Measurements from ENCODE around the gene ALG12.

DNA sequence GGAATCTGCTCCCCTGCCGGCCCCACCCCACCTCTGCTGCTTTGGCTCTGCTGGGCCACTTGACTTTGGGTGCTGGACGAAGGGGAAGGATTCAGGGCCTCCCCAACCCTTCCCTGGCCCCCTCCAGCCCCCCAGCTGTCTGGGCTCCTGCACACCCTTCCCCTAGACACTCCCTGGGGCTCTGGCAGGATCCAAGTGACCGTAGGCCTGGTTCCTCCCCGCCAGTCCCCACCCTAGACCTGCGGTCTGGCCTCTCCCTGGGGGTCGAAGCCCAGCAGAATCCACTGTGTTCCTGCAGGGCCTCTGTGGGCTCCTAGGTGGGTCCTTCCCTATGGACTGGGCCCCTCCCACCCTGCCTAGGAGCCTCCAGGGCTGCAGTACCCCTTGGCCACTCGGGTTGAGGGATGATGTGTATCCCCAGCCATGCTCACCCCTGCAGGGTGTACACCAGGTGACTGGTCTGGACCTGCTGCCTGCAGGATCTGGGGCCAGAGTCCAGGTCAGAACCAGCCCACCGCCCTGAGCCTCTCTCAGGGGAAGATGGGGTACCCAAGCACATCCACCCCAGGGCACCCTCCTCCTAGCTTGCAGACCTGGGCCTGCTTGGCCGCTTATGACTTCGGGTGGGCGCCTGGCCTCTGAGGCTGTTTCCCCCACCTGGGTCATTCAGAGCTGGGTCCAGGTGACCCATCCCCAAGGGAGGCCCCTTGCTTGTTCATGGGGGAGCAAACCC lies 48.0 kb upstream of the ALG12 start:
- TF ChIP-seq, protein P1, sequence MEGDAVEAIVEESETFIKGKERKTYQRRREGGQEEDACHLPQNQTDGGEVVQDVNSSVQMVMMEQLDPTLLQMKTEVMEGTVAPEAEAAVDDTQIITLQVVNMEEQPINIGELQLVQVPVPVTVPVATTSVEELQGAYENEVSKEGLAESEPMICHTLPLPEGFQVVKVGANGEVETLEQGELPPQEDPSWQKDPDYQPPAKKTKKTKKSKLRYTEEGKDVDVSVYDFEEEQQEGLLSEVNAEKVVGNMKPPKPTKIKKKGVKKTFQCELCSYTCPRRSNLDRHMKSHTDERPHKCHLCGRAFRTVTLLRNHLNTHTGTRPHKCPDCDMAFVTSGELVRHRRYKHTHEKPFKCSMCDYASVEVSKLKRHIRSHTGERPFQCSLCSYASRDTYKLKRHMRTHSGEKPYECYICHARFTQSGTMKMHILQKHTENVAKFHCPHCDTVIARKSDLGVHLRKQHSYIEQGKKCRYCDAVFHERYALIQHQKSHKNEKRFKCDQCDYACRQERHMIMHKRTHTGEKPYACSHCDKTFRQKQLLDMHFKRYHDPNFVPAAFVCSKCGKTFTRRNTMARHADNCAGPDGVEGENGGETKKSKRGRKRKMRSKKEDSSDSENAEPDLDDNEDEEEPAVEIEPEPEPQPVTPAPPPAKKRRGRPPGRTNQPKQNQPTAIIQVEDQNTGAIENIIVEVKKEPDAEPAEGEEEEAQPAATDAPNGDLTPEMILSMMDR (IDR thresholded peaks at IDR 0.05) = no peak
- no peak for TF ChIP-seq EP300 (IDR thresholded peaks at IDR 0.05)
- TF ChIP-seq POLR2AphosphoS5 (IDR thresholded peaks at IDR 0.05) = peak in 1 of 3 donors; percentile 54
- no peak for TF ChIP-seq POLR2A (IDR thresholded peaks at IDR 0.05)

All from stomach (tissue), 4 donors.